ENCODE results near the gene CCDC33. TPM values are rescaled to one million over a fixed set of nuclear protein-coding genes. Genes with fewer than 3 reads are reported as not detected.

The CCDC33 gene
- total RNA-seq, 1 experiment from 2014 or later = 0.15 TPM

DNA sequence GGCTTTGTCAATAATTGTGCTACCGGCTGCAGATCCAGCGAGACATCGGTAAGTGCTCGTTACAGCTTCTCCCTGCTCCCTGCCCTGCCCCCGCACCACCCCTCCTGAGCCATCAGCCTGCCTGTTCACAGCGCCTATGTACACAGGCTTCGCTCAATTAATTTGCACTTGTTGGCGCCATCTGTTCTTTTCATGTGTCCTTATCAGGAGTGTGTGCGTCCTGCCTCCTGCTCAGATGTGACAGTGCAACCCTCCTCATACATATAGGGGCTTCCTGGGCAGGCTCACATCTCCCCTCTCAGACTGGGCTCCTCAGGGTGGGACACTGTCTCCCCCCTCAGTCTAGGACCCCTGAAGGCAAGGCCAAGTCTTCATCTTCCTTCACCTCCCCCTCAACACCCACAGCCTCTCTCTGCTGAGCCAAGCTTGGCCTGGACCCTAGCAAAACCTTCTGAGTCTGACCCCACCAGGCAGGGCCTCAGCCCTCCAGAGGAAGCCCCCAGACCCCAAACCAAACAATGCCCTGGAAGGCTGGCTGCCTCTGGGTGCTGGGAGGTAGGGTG, 76.4 kb downstream of the CCDC33 start:
- no peak overlapping the region for H2AFZ ChIP-seq (ENCODE audit: low read depth, low read length, poor library complexity, severe bottlenecking)
- H3K9ac ChIP-seq (ENCODE audit: low read length) = no peak overlapping the region
- no peak overlapping the region for H3K27ac ChIP-seq (ENCODE audit: low read depth, low read length)
- no peaks in the 10 kb centered on the region for H4K20me1 ChIP-seq (ENCODE audit: insufficient read depth)
- no peaks in the 10 kb centered on the region for H3K79me2 ChIP-seq (ENCODE audit: insufficient read depth, low read length)
- TF ChIP-seq FOSL1 (IDR thresholded peaks at IDR 0.05; ENCODE audit: low read depth) (no peak), SRF (IDR thresholded peaks at IDR 0.05; ENCODE audit: low read depth) (no peak), JUND (IDR thresholded peaks at IDR 0.05) (no peak)
- TF ChIP-seq, protein P1, sequence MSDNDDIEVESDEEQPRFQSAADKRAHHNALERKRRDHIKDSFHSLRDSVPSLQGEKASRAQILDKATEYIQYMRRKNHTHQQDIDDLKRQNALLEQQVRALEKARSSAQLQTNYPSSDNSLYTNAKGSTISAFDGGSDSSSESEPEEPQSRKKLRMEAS (IDR thresholded peaks at IDR 0.05) = no peak
- H3K27me3 ChIP-seq (ENCODE audit: insufficient read depth, low read length) = no peaks in the 10 kb centered on the region
- H3K36me3 ChIP-seq (ENCODE audit: control insufficient read depth in 1 of 2, insufficient read depth in 2 of 2, low read length in 2 of 2) = no peaks in the 10 kb centered on the region
- H3K4me3 ChIP-seq (replicated peaks in 1 of 2; ENCODE audit: low read depth in 1 of 2, low read length in 2 of 2) = no peak overlapping the region
- POLR2A ChIA-PET = no interaction called here
- CTCF ChIA-PET = interaction anchor here (1.0 to 5.8 kb wide), 7 partner anchors 8 to 962 kb away, joined by 3 to 126 read pairs (median 4); no protein-coding TSS in a partner anchor
- RAD21 ChIA-PET (ENCODE audit: low non-redundant PET in 1 of 2, low total read pairs in 2 of 2, uncharacterized antibody in 2 of 2, unreplicated experiment in 2 of 2) = interaction anchor here in 1 of 2 experiments (1.5 kb wide), 1 partner anchor 10 kb away, joined by 8 read pairs; no protein-coding TSS in a partner anchor
- no peak for ATAC-seq
- peaks cover 4 to 11% of the 10 kb centered on the region in 2 experiments; a peak in 3 of 4 replicates for H3K4me1 ChIP-seq (ENCODE audit: control insufficient read depth in 1 of 2, insufficient read depth in 2 of 2, low read length in 2 of 2)
- H3K9me2 ChIP-seq (ENCODE audit: insufficient read depth) = no peaks in the 10 kb centered on the region
- intact Hi-C loops (cut with micrococcal nuclease) = no loop called here
- H3K4me2 ChIP-seq (ENCODE audit: low read length) = no peak overlapping the region
- no peaks in the 10 kb centered on the region for H3K9me3 ChIP-seq (ENCODE audit: control insufficient read depth in 1 of 2, insufficient read depth in 1 of 2, low read depth in 1 of 2, low read length in 2 of 2)
- BruUV-seq (replicated peaks) = no TSS peak
- no peak for DNase-seq (ENCODE audit: low read depth, low spot score)

DNA sequence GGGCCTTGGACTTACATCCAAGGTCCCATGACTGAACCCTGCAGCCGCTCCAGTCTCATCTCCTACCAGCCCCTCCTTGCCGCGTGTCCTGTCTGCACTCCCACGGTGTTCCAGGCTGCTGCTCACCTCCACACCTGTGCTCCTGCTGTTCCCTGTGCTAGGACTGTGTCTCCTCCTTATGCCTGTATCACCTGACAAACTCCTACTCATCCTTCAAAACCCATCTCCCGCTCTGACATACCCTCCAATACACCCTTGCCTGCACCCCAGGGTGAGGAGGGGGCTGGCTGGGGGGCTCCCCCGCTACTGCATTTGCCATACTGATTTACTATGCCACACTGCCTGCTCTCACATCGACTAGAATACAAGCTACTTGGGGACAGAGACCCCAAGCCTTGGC, 77.8 kb downstream of the CCDC33 start:
- Histone ChIP-seq H3K36me3 (ENCODE audit: control insufficient read depth in 1 of 2, insufficient read depth in 2 of 2, low read length in 2 of 2) (no peaks in the 10 kb centered on the region), H2AFZ (ENCODE audit: low read depth, low read length, poor library complexity, severe bottlenecking) (no peak overlapping the region), H3K9ac (ENCODE audit: low read length) (no peak overlapping the region), H3K4me1 (ENCODE audit: control insufficient read depth in 1 of 2, insufficient read depth in 2 of 2, low read length in 2 of 2) (peaks cover 0 to 4% of the 10 kb centered on the region in 2 experiments; a peak in 1 of 4 replicates), H4K20me1 (ENCODE audit: insufficient read depth) (no peaks in the 10 kb centered on the region), H3K27me3 (ENCODE audit: insufficient read depth, low read length) (no peaks in the 10 kb centered on the region), H3K4me3 (replicated peaks in 1 of 2; ENCODE audit: low read depth in 1 of 2, low read length in 2 of 2) (no peak overlapping the region), H3K9me2 (ENCODE audit: insufficient read depth) (no peaks in the 10 kb centered on the region), H3K79me2 (ENCODE audit: insufficient read depth, low read length) (no peaks in the 10 kb centered on the region), H3K4me2 (ENCODE audit: low read length) (no peak overlapping the region), H3K27ac (ENCODE audit: low read depth, low read length) (no peak overlapping the region), H3K9me3 (ENCODE audit: control insufficient read depth in 1 of 2, insufficient read depth in 1 of 2, low read depth in 1 of 2, low read length in 2 of 2) (no peaks in the 10 kb centered on the region)
- no TSS peak for BruUV-seq (replicated peaks)
- DNase-seq (ENCODE audit: low read depth, low spot score) (no peak), ATAC-seq (no peak)
- POLR2A ChIA-PET = no interaction called here
- RAD21 ChIA-PET (ENCODE audit: low non-redundant PET in 1 of 2, low total read pairs in 2 of 2, uncharacterized antibody in 2 of 2, unreplicated experiment in 2 of 2) = no interaction called here
- intact Hi-C loops (cut with micrococcal nuclease) = no loop called here
- CTCF ChIA-PET = no interaction called here
- TF ChIP-seq FOSL1 (IDR thresholded peaks at IDR 0.05; ENCODE audit: low read depth) = no peak
- TF ChIP-seq, protein P2, sequence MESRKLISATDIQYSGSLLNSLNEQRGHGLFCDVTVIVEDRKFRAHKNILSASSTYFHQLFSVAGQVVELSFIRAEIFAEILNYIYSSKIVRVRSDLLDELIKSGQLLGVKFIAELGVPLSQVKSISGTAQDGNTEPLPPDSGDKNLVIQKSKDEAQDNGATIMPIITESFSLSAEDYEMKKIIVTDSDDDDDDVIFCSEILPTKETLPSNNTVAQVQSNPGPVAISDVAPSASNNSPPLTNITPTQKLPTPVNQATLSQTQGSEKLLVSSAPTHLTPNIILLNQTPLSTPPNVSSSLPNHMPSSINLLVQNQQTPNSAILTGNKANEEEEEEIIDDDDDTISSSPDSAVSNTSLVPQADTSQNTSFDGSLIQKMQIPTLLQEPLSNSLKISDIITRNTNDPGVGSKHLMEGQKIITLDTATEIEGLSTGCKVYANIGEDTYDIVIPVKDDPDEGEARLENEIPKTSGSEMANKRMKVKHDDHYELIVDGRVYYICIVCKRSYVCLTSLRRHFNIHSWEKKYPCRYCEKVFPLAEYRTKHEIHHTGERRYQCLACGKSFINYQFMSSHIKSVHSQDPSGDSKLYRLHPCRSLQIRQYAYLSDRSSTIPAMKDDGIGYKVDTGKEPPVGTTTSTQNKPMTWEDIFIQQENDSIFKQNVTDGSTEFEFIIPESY (IDR thresholded peaks at IDR 0.05; ENCODE audit: extremely low read depth, insufficient replicate concordance, low read length) = no peak
- TF ChIP-seq ZFX (IDR thresholded peaks at IDR 0.05) = no peak
- no peak for TF ChIP-seq YY1 (IDR thresholded peaks at IDR 0.05; ENCODE audit: extremely low read depth, insufficient replicate concordance, low read depth, low read length)
- TF ChIP-seq TCF7L2 (IDR thresholded peaks at IDR 0.05; ENCODE audit: borderline replicate concordance, extremely low read depth, insufficient read depth, insufficient read length) = no peak
- TF ChIP-seq SIN3A (IDR thresholded peaks at IDR 0.05; ENCODE audit: low read depth) = no peak
- TF ChIP-seq ELF1 (IDR thresholded peaks at IDR 0.05; ENCODE audit: borderline replicate concordance, low read depth) = no peak
- TF ChIP-seq SRF (IDR thresholded peaks at IDR 0.05; ENCODE audit: low read depth) = no peak
- no peak for TF ChIP-seq CBX3 (IDR thresholded peaks at IDR 0.05; ENCODE audit: low read depth)
- no peak for TF ChIP-seq ZNF274 (IDR thresholded peaks at IDR 0.05; ENCODE audit: low read depth, low read length)
- TF ChIP-seq, protein P3, sequence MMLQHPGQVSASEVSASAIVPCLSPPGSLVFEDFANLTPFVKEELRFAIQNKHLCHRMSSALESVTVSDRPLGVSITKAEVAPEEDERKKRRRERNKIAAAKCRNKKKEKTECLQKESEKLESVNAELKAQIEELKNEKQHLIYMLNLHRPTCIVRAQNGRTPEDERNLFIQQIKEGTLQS (IDR thresholded peaks at IDR 0.05) = no peak
- no peak for TF ChIP-seq EGR1 (IDR thresholded peaks at IDR 0.05; ENCODE audit: low read depth)
- TF ChIP-seq EZH2 (IDR thresholded peaks at IDR 0.05) = no peak
- TF ChIP-seq, protein P1 (IDR thresholded peaks at IDR 0.05) = no peak
- TF ChIP-seq POLR2AphosphoS5 (IDR thresholded peaks at IDR 0.05; ENCODE audit: low read depth, low read length) = no peak
- TF ChIP-seq EZH2phosphoT487 (IDR thresholded peaks at IDR 0.05; ENCODE audit: borderline replicate concordance) = no peak

Data from HCT116 (cell line).